ENCODE results near the gene PDP2.

Gene PDP2

GRCh38 chr16:66924527-66925321 lies 44.4 kb downstream of the PDP2 start:
- peak overlapping the region; percentile 30 for H3K4me3 ChIP-seq (ENCODE audit: low read depth, low read length)
- in situ Hi-C loops (cut with HindIII; ENCODE audit: low sequenced_read_pairs), result no loop called here
- peak; percentile 10 for TF ChIP-seq CTCF (IDR thresholded peaks at IDR 0.05; ENCODE audit: low read depth, low read length)
- DNase-seq (ENCODE audit: low read depth, low spot score), result no peak

GRCh38 chr16:66925322-66925840 lies 45.1 kb downstream of the PDP2 start, which contains the start of gene RRAD:
Gene RRAD, minus strand, starts transcription at chr16:66925535. Its CDS starts 356 bp downstream, at chr16:66925179.
- TF ChIP-seq CTCF (IDR thresholded peaks at IDR 0.05; ENCODE audit: low read depth, low read length), result no peak
- DNase-seq (ENCODE audit: low read depth, low spot score), result peak; percentile 29
- in situ Hi-C loops (cut with HindIII; ENCODE audit: low sequenced_read_pairs), result no loop called here
- H3K4me3 ChIP-seq (ENCODE audit: low read depth, low read length), result peak within 1 kb of the TSS; percentile 30

GRCh38 chr16:66926171-66926947 lies 46.0 kb downstream of the PDP2 start:
- DNase-seq (ENCODE audit: low read depth, low spot score), result no peak
- no peak overlapping the region for H3K4me3 ChIP-seq (ENCODE audit: low read depth, low read length)
- TF ChIP-seq CTCF (IDR thresholded peaks at IDR 0.05; ENCODE audit: low read depth, low read length), result no peak
- in situ Hi-C loops (cut with HindIII; ENCODE audit: low sequenced_read_pairs), result no loop called here

GRCh38 chr16:66926961-66927436 lies 46.7 kb downstream of the PDP2 start:
- no peak for TF ChIP-seq CTCF (IDR thresholded peaks at IDR 0.05; ENCODE audit: low read depth, low read length)
- peak; percentile 90 for DNase-seq (ENCODE audit: low read depth, low spot score)
- in situ Hi-C loops (cut with HindIII; ENCODE audit: low sequenced_read_pairs), result no loop called here
- no peak overlapping the region for H3K4me3 ChIP-seq (ENCODE audit: low read depth, low read length)

GRCh38 chr16:66927918-66928649 lies 47.8 kb downstream of the PDP2 start:
- in situ Hi-C loops (cut with HindIII; ENCODE audit: low sequenced_read_pairs), result no loop called here
- no peak for DNase-seq (ENCODE audit: low read depth, low spot score)
- no peak for TF ChIP-seq CTCF (IDR thresholded peaks at IDR 0.05; ENCODE audit: low read depth, low read length)
- H3K4me3 ChIP-seq (ENCODE audit: low read depth, low read length), result no peak overlapping the region

Measured in astrocyte of the spinal cord (primary cell).